Stimulated activated CD4-positive, alpha-beta T cell treated with anti-CD3 and anti-CD28 coated beads, Interleukin-4, amount 100 ng/mL, for 1 hour (primary cell): Measurements from ENCODE around the gene IRF7.

Experiments
- DNase-seq: peaks from one replicate; pipeline ENCODE4 v3.0.0-alpha.2; 2020

The IRF7 gene

GRCh38 chr11:606245-606644 is 9.5 kb downstream of the IRF7 start:
- no peak for DNase-seq

- DNase-seq = no peak
Measured at GRCh38 chr11:605286-606129, 10.2 kb downstream of the IRF7 start.

- DNase-seq = no peak
Measured at GRCh38 chr11:603154-603553, 12.6 kb downstream of the IRF7 start.

- DNase-seq = no peak
Measured at GRCh38 chr11:601573-602245, 14.0 kb downstream of the IRF7 start.

- no peak for DNase-seq
Measured at GRCh38 chr11:598005-598680, 17.6 kb downstream of the IRF7 start.

GRCh38 chr11:597166-597725 is 18.5 kb downstream of the IRF7 start:
- no peak for DNase-seq

- no peak for DNase-seq
Measured at GRCh38 chr11:596374-596773, 19.4 kb downstream of the IRF7 start.

GRCh38 chr11:595400-595799 is 20.4 kb downstream of the IRF7 start:
- no peak for DNase-seq

GRCh38 chr11:593347-593746 is 22.4 kb downstream of the IRF7 start:
- DNase-seq = no peak

- DNase-seq = no peak
Measured at GRCh38 chr11:592918-593317, 22.8 kb downstream of the IRF7 start.

GRCh38 chr11:592501-592900 is 23.2 kb downstream of the IRF7 start:
- no peak for DNase-seq

GRCh38 chr11:590997-591396 is 24.8 kb downstream of the IRF7 start:
- no peak for DNase-seq

- no peak for DNase-seq
Measured at GRCh38 chr11:589798-590197, 26.0 kb downstream of the IRF7 start.

- DNase-seq = peak; percentile 62
Measured at GRCh38 chr11:587978-588380, 27.8 kb downstream of the IRF7 start.

- DNase-seq = no peak
Measured at GRCh38 chr11:587546-587945, 28.2 kb downstream of the IRF7 start.

GRCh38 chr11:586376-587316 is 29.1 kb downstream of the IRF7 start:
- DNase-seq = no peak

- no peak for DNase-seq
Measured at GRCh38 chr11:584287-584686, 31.5 kb downstream of the IRF7 start.

- no peak for DNase-seq
Measured at GRCh38 chr11:581752-582151, 34.0 kb downstream of the IRF7 start.

- no peak for DNase-seq
Measured at GRCh38 chr11:581342-581741, 34.4 kb downstream of the IRF7 start.

- no peak for DNase-seq
Measured at GRCh38 chr11:579830-580601, 35.7 kb downstream of the IRF7 start.

GRCh38 chr11:578276-579035 is 37.3 kb downstream of the IRF7 start:
- no peak for DNase-seq
